OCI-M1 (cell line): ENCODE results near the gene RDM1.
A peak's percentile ranks its signal among the peaks of the same experiment; 100 is the strongest.
"Not testable (repeated sequence)": the region's sequence is repeated elsewhere in the genome, so short reads cannot be mapped to it uniquely, and the experiment has no call there.

Source experiments
- DNase-seq: peaks from one replicate; lab custom pipeline; 2025; lab: John Stamatoyannopoulos, UW

Gene RDM1

DNA sequence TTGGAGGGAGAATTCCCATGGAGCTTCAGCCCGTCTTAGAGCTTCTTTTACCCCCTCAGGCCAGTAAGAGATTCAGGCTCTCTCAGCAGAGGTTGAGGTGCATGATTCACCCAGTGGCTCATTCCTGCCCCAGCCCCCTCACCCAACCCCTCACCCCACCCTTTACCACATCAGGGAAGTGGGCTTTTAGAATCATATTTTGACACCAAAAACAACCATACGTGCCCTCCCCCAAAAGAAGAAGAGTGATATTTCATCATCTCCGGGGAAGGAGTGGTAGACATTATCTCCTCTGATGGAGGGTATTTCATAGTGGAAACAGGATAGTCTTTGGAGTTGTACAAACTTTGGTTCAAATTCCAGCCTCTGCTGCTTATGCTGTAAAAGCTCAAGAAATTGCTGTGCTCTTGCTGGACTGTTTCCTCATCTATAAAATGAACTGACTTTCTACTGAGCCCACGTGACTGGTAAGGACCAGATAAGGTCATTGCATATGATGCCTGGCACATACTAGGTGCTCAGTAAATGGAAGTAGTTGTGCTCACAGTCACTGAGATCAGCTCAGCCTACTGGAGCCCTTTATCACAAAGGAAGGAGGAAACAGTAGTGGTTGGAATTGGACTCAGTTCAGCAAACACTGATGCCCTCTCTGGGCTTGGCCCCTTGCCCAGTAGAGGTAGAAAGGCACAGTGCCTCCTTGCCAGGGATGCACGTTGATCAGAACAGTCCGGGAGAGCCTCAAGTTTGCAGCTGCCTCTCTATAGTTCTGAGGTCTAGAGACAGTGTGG is 32.1 kb downstream of the RDM1 start:
- DNase-seq, result peak; percentile 68

DNA sequence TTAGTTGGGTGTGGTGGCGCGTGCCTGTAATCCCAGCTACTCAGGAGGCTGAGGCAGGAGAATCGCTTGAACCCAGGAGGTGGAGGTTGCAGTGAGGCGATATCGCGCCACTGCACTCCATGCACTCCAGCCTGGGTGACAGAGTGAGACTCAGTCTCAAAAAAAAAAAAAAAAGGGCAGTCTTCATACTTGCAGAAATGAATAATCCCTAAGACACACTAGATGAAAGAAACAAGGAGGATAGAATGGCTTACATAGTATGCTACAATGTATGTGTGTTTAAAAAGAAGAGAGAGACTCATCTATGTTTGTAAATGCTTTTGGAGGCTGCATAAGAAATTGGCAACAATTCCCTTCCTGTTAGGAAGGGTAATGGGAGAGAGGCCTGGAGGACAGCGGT is 32.8 kb downstream of the RDM1 start:
- DNase-seq, result not testable (repeated sequence)

DNA sequence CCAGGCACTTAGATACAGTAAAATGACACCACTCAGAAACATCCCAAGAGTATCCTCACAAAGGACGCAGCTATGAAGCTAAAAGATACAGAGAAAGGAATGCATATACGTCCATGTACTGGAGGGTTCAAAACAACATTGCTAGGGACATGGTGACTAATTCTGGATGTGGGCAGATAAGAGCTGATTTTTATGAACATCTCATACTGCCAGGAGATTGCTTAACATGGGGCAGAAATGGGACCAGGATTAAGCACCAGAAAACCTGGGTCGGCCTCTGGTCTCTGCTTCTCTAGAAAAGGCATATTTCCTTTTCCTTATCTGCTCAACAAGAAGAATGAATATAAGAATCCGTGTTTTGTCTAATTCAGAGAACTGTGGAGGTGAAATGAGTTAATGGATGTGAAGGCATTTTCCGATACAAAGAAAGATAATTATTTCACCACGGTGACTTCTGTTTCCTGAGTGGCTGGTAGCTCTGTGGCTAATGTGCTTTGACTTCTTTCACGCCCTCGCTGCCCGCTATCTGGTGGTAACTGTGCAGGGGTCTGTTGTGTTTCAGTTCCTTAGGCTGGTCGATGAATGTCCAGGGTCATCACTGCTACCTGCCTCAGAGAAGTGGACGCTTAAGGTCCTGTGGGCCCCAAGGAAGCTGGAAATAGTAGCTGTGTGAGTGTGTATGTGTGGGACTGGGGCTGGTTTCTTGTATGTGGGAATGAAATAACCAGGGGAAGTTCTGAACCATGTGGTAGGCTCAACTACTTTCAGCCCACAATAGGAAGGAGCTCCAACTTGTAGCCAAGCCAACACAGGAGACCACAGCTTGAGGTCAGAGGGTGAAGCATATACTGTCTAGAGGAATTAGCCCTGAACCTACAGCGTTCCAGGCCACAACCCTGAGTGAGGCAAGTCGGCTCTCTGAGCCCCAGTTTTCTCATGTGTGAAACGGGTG is 34.7 kb downstream of the RDM1 start:
- peak; percentile 18 for DNase-seq

DNA sequence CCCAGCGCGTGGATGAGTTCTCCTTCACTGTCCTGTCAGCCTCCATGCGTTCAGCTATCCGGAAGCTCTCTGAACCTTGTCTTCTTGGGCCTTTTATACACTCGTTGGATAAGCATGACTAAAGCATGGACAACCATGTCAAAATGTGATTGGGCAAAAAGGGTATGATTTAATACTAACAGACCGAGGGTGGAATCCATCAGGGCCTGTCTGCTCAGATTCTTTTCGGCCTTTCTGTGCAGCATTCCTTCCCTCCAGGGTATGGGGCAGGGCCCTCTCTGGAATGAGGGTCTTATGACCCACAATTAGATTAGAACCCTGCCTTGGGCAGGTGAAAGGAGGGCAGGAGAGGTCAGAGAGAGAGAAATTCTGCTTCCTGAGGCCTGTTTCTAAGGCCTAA is 36.4 kb downstream of the RDM1 start:
- no peak for DNase-seq

DNA sequence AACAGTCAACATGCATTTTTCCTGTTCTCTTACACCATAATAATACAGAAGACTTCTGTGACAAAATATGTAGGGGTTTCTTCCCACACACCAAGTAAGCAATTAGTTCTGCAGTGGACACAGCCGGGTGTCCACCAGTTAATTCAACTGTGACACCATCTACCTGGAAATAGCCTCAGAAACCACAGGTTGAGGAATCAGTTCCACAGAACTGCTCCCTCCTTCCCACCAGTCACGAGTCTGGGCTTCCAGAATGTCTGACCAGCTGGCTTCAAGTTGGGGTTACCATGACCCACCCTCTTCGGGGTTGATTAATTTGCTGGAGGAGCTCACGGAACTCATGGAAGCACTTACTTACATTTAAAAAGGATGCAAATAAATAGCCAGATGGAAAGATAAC is 36.8 kb downstream of the RDM1 start:
- no peak for DNase-seq

DNA sequence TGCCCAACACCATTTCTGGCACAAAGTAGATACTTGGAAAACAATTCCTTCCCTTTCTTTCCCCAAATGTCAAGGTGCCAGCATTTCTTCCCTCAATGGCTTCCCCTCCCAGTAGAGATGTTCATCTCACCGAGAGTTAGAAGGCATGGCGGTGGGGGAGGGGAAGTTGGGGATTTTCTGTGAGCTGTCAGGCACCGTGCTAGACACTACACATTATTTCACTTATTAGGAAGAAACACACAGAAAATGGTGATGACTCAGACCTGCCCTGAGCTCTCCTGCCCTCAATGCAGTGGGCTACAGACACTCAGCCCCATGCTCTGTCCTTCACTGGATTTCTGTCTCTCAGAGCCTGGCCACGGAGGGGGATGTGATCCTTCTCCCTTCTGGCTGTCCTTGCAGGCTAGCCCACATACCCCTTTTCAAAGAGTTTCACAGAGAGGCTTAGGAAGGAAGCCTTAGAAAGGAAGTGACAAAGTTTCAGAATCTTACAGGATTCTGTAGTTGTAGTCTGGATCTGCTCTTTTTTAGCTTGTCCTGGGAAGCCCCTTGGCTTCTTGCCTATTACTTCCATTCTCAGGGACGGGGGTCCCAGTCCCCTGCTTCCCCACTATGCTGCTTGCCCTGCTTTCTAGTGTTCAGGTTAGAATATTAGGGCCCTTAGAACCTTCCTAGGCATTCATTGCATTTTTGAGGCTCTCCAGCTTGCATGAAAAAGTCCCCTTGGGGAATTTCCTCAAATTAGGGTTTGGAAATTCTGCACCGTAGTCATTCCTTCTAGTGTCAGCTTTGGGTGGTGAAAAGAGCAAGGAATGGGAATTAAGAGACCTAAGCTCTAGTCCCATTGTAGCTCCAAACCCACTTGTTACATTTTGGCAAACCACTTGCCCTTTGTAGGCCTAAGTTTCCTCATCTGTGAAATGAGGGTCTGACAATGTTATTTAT is 38.2 kb downstream of the RDM1 start:
- DNase-seq, result no peak

DNA sequence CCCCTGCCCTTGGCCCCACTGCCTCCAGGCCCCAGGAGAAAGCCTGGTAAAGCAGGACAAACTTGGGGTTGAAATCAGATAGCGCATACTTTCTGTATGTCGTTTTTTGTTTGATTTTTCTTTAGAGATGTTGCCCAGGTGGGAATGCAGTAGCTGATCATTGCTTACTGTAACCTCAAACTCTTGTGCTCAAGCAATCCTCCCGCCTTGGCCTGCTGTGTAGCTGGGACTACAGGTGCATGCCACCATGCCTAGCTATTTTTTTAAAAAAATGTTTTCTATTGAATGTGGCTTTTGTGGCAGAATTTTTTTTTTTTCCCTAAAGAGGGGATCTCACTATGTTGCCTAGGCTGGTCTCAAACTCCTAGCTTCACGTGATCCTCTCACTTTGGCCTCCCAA is 39.3 kb downstream of the RDM1 start:
- no peak for DNase-seq

DNA sequence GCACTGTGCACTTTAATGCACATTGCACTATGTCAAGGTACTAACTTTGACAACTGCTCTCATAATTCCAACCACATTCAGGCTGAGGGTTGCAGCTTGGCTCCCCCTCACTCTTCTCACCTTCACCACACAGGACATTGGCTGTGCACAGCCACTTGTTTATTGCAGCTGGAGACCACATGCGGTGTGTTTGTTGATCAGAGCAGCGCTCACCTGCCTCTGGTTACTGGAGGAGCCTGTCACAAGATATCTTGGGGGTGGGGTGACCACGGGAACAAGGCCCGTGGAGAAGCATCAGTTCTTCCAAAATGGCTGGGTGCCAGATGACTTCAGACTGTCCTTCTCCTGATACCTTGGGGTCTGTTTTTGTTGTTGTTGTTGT is 39.8 kb downstream of the RDM1 start:
- DNase-seq, result no peak

DNA sequence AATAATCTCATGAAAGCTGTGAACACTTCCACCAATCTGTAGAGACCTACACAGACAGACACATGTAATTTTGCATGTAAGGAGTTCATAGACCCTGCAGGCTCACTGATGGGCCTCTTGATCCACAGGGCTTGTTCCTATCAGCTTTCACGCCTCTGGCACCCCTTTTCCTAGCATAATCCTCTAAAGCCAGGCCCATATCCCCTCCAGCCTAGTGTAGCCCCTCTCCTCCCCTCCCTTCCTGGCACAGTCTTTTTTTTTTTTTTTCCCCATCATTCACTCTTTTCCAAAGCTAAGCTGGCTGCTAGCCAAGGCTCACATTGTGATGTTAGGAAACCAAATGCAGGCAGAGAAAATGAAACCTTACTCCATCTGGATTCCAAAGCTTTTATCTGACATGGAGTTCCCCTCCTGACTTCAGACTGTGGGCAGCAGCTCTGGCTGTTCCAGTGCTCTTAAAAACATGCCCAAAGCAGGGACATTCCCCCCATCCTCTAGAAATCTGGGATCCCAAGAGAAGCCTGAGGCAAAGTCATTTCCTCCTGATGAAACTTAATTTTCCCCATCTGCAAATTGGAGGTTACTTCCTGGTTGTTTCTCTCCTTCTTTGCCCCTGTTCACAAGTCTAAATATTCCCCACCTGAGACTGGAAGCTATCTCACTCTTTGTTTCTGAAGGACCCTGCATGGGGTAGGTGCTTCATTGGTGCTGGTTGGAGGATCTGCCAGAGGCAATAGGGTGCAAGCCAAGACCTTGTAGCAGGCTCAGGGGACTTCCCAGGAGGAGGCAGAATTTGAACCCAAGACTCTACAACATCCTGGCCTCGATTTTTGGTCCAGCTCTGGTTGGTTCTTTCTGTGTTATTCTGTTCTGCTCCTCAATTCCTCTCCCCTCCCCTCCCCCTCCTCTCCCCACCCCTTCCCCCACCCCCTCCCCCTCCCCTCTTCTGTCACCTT is 40.5 kb downstream of the RDM1 start:
- DNase-seq, result peak; percentile 31

DNA sequence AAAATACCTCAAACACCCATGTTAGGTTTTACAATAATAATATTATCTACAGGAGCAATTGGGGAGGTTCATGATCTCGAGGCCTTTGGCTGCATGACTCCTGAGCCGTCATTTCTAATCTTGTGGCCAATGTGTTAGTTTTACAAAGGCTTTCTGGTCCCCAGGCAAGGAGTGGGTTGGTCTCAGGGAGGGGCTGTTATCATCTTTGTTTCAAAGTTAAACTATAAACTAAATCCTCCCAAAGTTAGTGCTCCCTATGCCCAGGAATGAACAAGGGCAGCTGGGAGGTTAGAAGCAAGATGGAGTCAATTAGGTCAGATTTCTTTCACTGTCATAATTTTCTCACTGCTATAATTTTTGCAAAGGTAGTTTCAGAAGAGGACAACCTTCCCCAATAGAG is 41.3 kb downstream of the RDM1 start:
- no peak for DNase-seq

DNA sequence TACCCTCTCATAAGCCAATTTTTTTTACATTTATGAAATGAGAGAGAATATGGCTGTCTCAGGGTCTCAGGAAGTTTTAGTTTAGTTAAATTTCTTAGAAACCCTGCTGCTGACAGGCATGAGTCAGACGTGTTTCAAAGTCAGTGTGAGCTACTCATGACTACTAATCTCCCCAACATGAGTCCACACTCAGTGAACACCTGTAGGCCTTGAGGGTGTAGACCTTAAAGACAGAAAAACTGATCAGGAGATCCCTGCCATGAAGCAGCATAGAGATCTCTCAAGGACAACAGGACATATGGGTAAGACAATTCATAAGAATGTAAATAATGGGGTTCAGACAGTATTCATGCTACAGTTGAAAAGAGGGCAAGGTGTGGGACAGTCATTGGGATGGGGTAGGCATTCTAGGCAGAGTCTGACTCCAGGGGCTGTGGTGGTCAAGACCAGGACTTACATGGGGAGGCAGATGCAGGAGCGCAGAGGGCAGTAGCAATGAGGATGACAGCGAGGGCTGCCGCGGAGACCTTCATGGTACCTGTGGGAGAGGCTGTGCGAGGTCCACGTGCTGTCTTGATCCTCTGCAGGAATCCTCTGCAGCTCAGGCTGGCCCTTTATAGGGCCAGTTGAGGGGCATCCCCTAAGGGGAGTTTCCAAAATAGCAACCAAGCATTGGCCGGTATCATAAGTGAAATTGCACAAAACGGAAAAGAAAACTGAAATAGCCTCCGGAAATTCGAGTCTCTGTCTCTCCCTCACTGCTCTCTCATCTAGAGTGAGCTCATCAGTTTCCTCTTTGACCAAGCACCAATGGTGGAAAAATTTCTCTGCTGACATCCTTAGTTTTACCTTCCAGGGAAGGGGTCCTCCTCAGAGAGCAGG is 50.6 kb downstream of the RDM1 start, which contains the start of gene CCL5:
Gene CCL5 (minus strand): TSS at position 588 of the 882 bp plus-strand sequence.
- peak; percentile 32 for DNase-seq

DNA sequence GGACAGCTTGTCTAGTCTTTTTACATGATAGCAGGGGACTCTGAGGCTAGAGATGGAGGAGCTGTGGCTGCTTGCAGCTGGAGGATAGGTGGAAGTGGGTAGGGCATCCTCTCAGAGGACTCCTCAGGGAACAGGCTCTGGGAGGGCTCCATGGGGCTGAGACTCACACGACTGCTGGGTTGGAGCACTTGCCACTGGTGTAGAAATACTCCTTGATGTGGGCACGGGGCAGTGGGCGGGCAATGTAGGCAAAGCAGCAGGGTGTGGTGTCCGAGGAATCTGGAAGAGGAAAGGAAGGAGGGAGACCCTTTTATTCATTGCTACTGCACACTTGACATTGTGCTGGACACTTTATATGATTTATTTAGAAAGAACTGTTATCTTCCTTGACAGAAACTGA is 52.2 kb downstream of the RDM1 start:
- DNase-seq, result no peak

DNA sequence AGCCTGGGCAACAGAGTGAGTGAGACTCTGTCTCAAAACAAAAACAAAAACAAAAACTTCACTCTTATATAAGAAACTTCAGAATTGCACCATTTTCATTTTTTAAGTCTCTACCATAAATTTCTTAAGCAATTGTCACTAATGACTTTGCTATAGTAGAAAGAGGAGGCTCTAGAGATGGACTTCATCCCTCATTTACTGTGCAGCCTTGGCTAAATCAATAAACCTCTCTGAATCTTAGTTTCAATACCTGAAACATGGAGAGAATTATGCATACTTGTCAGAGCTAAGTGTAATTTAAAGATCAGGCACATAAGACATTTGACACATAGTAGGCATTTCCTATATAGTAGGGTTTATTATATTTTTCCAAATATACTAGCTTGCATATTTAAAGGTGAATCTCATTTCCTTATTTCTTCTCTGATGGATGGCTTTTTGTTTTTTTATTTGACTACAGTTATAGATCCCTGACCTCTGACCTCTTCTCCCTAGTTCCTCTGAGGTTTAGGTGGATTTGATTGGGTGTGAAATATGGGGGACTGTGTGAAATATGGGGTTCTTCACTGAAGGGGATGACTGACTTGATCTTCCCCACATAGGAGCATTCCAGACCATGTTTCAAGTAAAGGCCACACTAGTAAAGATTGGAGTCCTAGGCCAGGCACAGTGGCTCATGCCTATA is 53.1 kb downstream of the RDM1 start:
- no peak for DNase-seq

DNA sequence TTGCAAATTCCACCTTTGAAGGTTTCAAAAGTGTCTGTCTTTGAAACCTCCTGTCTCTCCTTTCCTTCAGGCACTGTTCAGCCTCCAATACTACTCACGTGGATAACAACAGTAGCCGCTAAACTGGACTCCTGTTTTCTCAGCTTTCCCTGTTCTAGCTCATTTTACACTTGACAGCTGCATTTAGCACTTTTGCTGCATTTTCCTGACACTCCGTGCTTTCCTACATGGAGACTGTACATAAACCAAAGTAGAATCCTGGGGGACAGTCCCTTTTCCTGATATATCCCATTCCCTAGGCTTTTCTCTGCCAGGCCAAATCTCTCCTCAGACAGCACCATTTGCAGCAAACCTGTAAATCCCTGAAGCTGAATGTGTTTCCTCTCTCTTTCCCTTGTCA is 54.0 kb downstream of the RDM1 start:
- DNase-seq, result no peak

DNA sequence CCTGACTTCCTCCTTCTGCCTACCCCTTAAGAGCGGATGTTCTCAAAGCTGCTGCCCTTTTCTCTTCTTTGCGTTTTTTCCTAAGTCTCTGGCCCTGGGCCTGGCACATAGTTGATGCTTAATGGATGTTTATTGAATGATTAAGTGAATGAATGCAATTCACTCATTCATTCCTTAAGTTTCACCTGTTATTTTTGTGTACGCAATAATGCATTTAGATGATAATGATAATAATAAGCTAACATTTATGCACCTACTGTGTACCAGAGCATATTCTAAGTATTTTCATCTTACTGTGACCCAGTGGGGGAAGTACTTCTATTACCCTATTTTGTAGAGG is 54.8 kb downstream of the RDM1 start:
- DNase-seq, result no peak

DNA sequence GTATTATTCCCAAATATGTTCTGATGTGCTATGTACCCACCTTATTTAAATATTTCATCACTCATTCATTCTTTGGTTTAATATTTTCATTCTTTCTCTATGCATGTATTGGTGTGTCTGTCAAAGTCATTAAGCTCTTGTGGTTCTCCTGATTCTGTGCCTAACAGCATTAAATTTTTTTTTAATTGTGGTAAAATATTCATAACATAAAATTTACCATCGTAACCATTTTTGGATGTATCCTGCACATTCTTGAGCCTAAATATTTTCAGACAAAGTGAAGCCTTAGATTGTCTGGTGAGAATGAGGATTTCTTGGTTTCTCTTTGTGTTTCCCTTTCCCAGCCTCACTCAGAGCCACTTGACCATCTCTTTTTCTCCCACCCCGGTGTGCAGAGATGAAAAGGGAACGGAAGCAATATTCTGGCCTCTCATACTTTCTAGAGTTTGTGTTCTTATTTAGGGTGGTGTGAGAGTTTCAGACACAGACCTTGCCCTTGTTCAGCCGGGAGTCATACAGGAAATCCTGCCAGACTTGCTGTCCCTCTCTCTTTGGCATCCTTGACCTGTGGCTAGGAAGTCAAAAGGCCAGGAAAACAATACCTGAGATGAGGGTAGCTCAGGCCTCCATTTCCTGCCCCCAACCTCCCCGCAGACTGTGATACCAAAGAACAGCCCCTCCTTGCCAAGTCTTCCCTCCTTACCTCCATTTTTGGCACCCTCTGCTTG is 55.3 kb downstream of the RDM1 start:
- DNase-seq, result no peak

DNA sequence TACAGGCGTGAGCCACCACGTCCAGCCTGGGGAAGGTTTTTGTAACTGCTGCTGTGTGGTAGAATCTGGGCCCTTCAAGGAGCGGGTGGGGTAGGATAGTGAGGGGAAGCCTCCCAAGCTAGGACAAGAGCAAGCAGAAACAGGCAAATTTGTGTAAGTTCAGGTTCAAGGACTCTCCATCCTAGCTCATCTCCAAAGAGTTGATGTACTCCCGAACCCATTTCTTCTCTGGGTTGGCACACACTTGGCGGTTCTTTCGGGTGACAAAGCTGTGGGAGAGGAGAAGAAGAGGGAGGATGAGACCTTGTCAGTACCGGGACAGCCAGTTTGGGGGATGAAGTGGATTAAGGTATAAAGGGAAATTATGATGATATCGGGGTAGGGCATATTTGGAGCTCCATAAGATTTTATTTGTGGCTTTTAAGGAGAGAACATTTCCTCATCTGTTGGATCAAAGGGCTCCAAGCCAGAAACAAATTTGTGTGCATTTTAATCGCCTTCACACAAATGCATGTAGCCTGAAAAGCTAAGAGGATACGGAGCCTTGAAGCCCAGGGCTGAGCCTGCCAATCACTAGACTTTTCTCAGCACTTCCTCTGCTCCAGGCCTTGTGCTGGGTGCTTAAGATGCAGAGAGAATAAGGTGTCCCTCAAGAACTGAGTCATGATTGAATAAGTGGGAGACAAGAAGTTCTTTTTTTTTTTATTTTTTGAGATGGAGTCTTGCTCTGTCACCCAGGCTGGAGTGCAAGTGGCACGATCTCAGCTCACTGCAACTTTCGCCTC is 58.2 kb downstream of the RDM1 start:
- no peak for DNase-seq
